SU-DHL-6 (cell line): ENCODE measurements around the gene ALDH3A1.

Experiments
- H2AFZ ChIP-seq: fragments of 200-600 bp; sonication (generic); 2 replicates; pipeline ENCODE4 v1.6.1; 2014; ENCODE audit warnings: low read depth, mild to moderate bottlenecking, moderate library complexity, mixed read lengths, antibody characterized with exemption, low read length; ENCODE audit not compliant: severe bottlenecking
- H3F3A ChIP-seq: fragments of 200-600 bp; shearing (Covaris generic); 2 replicates; pipeline ENCODE4 v1.6.0; 2016; ENCODE audit warnings: antibody characterized with exemption, mild to moderate bottlenecking; ENCODE audit not compliant: insufficient read depth
- H3K27ac ChIP-seq: fragments of 200-600 bp; sonication (generic); 2 replicates; pipeline ENCODE4 v1.5.1; 2016; ENCODE audit warnings: low read depth, mild to moderate bottlenecking, low read length, moderate library complexity, mixed read lengths
- H3K27me3 ChIP-seq: fragments of 200-600 bp; sonication (generic), shearing (Covaris generic); 2 replicates; pipeline ENCODE4 v1.6.0; 2014; ENCODE audit warnings: mild to moderate bottlenecking, low read length
- H3K36me3 ChIP-seq: fragments of 200-600 bp; sonication (generic); 2 replicates; pipeline ENCODE4 v1.6.1; 2014; ENCODE audit warnings: mild to moderate bottlenecking, low read length, mixed read lengths
- H3K4me2 ChIP-seq: fragments of 300-600, 200-600 bp; shearing (Covaris generic), sonication (generic); 2 replicates; pipeline ENCODE4 v1.6.0; 2014; ENCODE audit warnings: low read length, low read depth, mild to moderate bottlenecking; ENCODE audit not compliant: poor library complexity, severe bottlenecking
- H3K4me3 ChIP-seq: fragments of 200-600 bp; sonication (generic); 2 replicates; pipeline ENCODE4 v1.5.1; 2014; ENCODE audit warnings: antibody characterized with exemption, low read length, mild to moderate bottlenecking, mixed read lengths; ENCODE audit not compliant: insufficient read depth, poor library complexity, severe bottlenecking
- H3K79me2 ChIP-seq: fragments of 200-600 bp; sonication (generic); 2 replicates; pipeline ENCODE4 v1.6.1; 2014; ENCODE audit warnings: mild to moderate bottlenecking, low read length, moderate library complexity; ENCODE audit not compliant: insufficient read depth
- H3K9ac ChIP-seq: fragments of 200-600 bp; sonication (generic); 2 replicates; pipeline ENCODE4 v1.7.0; 2014; ENCODE audit warnings: mild to moderate bottlenecking, low read length
- H3K9me2 ChIP-seq: fragments of 200-600 bp; sonication (generic); replicated peaks from 2 replicates; pipeline ENCODE4 v1.6.1; 2014; ENCODE audit warnings: low read length; ENCODE audit not compliant: insufficient read depth
- H3K9me3 ChIP-seq: fragments of 200-600 bp; sonication (generic); 2 replicates; pipeline ENCODE4 v1.6.1; 2014; ENCODE audit warnings: low read length, mixed read lengths; ENCODE audit not compliant: insufficient read depth
- H4K20me1 ChIP-seq: fragments of 200-600 bp; sonication (generic); 2 replicates; pipeline ENCODE4 v1.6.1; 2014; ENCODE audit warnings: low read depth, mild to moderate bottlenecking, antibody characterized with exemption, low read length, moderate library complexity, mixed read lengths
- EZH2phosphoT487 ChIP-seq: fragments of 200-600 bp; sonication (generic), shearing (Covaris generic); conservative IDR thresholded peaks from 2 replicates; pipeline ENCODE4 v1.6.1; 2018; ENCODE audit warnings: mild to moderate bottlenecking, antibody characterized with exemption, low read length, moderate library complexity, mixed read lengths
- TF ChIP-seq, protein P1 (sequence below): fragments of 200-600 bp; sonication (generic); IDR thresholded peaks from one replicate; pipeline ENCODE4 v1.5.1; 2017; ENCODE audit warnings: antibody characterized with exemption, mild to moderate bottlenecking, low read length, moderate library complexity; ENCODE audit not compliant: insufficient read depth, poor library complexity, severe bottlenecking

The ALDH3A1 gene

DNA sequence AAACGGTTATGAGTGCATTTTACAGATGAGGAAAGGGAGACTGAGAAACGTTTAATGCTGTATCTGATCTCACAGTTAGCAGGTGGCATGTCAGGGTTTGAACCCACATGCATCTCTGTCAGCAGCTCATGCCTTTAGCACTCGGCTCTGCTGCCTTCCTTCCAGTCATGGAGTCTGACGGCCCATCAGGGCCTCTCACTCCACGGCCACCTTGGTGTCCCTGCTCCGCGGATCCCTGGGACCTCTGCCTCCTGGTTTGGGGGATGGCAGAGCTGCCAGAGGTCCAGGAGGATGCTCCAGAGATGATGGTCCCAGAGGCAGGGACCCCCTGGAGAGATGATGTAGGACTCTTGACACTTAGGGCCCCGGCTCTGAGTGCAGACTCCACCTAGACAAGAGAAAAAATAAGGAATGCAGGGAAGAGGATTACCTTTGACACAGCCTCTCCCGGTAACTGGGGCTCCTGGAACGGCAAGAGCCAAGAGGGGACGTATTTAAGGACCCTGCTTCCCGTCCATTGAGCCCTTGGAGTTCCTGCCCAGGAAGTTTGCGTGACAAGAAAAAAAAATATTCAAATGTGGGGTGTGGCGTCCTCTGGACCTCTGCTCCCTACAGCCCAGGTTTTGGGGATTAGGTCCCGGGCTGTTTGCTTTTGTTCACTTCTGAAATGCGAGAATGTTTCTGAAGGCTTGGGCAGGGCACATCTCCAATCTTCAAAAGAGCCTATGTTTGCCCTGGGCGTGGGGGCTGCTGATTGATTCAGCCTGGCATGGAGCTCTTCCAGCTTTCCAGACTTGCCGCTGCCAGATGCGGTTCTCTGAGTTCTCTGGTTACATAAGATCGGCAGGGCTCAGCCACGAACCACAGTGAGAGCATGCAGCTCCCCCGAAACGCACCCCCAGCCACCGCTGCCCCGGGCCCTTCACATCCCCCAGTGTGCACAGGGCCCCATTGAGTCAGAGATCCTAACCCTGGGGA lies at the start of gene ALDH3A1:
Gene ALDH3A1, minus strand, starts transcription at position 470 of the 978 bp plus-strand sequence. CDS start 3,169 bp downstream, outside the sequence.
- H3K4me3 ChIP-seq = no peak within 1 kb of the TSS
- no peaks in the 10 kb centered on the region for H4K20me1 ChIP-seq
- H3K9me2 ChIP-seq = no peaks in the 10 kb centered on the region
- H3K79me2 ChIP-seq = no peaks in the 10 kb centered on the region
- no peak within 1 kb of the TSS for H2AFZ ChIP-seq
- no peak within 1 kb of the TSS for H3K27ac ChIP-seq
- TF ChIP-seq, protein P1, sequence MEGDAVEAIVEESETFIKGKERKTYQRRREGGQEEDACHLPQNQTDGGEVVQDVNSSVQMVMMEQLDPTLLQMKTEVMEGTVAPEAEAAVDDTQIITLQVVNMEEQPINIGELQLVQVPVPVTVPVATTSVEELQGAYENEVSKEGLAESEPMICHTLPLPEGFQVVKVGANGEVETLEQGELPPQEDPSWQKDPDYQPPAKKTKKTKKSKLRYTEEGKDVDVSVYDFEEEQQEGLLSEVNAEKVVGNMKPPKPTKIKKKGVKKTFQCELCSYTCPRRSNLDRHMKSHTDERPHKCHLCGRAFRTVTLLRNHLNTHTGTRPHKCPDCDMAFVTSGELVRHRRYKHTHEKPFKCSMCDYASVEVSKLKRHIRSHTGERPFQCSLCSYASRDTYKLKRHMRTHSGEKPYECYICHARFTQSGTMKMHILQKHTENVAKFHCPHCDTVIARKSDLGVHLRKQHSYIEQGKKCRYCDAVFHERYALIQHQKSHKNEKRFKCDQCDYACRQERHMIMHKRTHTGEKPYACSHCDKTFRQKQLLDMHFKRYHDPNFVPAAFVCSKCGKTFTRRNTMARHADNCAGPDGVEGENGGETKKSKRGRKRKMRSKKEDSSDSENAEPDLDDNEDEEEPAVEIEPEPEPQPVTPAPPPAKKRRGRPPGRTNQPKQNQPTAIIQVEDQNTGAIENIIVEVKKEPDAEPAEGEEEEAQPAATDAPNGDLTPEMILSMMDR = no peak
- H3F3A ChIP-seq = no peaks in the 10 kb centered on the region
- H3K9me3 ChIP-seq = no peaks in the 10 kb centered on the region
- no peaks in the 10 kb centered on the region for H3K27me3 ChIP-seq
- H3K9ac ChIP-seq = no peak within 1 kb of the TSS
- no peaks in the 10 kb centered on the region for H3K36me3 ChIP-seq
- H3K4me2 ChIP-seq = no peak within 1 kb of the TSS

DNA sequence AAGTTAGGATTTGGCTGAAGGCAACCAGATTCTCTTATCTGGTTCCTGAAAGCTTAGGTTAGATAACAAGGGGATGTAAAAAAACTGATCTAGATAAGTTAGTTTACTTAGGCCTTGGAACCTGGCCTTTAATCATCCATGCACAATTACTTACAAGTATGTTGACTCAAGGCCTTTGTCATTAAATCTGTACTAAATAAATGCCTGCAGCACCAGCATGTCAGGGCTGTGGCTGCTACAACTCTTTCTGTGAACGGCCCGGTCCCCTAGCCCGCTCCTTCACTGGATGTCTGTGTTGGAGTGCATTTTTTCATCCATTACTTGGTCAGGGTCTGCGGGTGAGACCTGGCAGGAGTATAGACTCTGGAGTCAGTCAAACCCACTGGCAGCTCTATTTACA lies 48.4 kb upstream of the ALDH3A1 start:
- Histone ChIP-seq H3K9ac (no peak overlapping the region), H3K27me3 (no peaks in the 10 kb centered on the region), H3F3A (no peaks in the 10 kb centered on the region), H3K27ac (no peak overlapping the region), H3K36me3 (no peaks in the 10 kb centered on the region), H3K4me3 (no peak overlapping the region), H3K79me2 (no peaks in the 10 kb centered on the region), H3K9me3 (peaks cover 8% of the 10 kb centered on the region; the same call in 1 of the 2 replicates), H4K20me1 (no peaks in the 10 kb centered on the region), H2AFZ (no peak overlapping the region), H3K9me2 (no peaks in the 10 kb centered on the region), H3K4me2 (no peak overlapping the region)
- TF ChIP-seq, protein P1 = no peak
- TF ChIP-seq EZH2phosphoT487 = no peak

DNA sequence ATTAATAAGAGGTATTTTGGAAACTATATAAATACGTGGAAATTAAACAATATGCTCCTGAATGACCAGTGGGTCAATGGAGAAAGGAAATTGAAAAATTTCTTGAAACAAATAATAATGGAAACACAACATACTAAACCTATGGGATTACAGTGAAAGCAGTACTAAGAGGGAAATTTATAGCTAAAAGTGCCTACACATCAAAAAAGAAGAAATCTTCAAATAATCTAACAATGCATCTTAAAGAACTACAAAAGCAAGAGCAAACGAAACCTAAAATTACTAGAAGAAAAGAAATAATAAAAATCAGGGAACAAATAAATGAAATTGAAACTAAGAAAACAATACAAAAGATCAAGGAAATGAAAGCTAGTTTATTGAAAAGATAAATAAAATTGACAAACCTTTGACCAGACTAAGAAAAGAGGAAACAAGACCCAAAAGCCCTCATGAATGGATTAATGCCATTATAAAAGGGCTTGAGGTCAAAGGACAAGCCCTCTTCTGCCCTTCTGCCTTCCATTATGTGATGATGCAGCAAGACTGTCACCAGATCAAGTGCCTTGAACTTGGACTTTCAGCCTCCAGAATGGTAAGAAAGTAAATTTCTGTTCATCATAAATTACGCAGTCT lies 43.9 kb upstream of the ALDH3A1 start:
- H3K27ac ChIP-seq = no peak overlapping the region
- no peak overlapping the region for H2AFZ ChIP-seq
- no peak overlapping the region for H3K9ac ChIP-seq
- H3F3A ChIP-seq = no peaks in the 10 kb centered on the region
- no peaks in the 10 kb centered on the region for H3K36me3 ChIP-seq
- H3K9me3 ChIP-seq = peaks cover 8% of the 10 kb centered on the region; the same call in 1 of the 2 replicates
- H3K27me3 ChIP-seq = no peaks in the 10 kb centered on the region
- no peaks in the 10 kb centered on the region for H3K9me2 ChIP-seq
- TF ChIP-seq, protein P1 = no peak
- TF ChIP-seq EZH2phosphoT487 = no peak
- H3K4me2 ChIP-seq = no peak overlapping the region
- no peaks in the 10 kb centered on the region for H3K79me2 ChIP-seq
- no peak overlapping the region for H3K4me3 ChIP-seq
- no peaks in the 10 kb centered on the region for H4K20me1 ChIP-seq
